Stimulated activated CD8-positive, alpha-beta memory T cell treated with anti-CD3 and anti-CD28 coated beads, Interleukin-12 subunit alpha, Interleukin-12 subunit beta, amount 100 ng/mL, for 1 hour (primary cell): ENCODE results near the gene USP35.
"Not testable (repeated sequence)": the region's sequence is repeated elsewhere in the genome, so short reads cannot be mapped to it uniquely, and the experiment has no call there.

ENCODE experiments used
- DNase-seq: peaks from one replicate; pipeline ENCODE4 v3.0.0-alpha.2; 2020; ENCODE audit warnings: low read depth

USP35 gene

DNA sequence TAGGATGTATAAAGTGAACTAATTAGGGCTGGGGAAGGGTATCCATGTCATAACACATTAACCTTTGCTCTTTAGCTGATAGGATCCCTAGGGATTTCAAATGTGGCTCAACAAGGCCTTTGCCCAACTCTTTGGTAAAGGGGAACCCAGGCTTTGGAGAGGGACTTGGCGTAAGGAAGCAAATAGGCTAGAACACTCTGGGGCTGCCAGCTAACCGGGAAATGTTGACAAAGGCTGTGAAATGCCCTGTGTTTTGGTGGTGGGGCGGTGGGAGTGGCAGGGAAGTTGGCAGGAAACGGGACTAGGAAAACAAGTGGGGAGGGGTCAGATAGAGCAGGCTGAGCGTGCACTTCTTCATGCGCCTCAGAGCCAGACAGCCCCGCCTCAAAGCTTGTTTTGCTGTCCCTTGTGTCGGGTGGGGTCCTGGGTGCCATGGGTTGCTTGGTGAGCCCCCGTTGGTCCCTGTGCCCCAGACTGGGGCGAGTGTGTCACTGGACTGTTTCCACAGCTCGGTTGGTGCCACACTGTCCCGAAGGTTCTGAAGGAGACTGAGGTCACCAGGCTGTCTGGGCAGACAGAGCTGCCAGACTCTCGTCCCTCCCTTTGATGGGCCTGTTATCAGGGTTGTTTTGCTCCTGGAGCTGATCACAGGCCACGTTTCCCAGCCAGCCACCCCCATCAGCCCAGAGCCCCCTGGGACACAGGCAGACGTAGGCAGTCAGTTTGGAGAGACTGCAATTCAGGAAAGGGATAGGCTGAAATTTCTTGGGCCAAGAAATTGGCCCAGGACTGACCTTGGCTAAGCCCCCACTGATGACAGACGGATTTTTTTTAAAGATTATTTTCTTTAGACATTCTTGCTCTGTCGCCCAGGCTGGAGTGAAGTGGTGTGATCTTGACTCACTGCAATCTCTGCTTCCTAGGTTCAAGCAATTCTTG, 19.9 kb upstream of the USP35 start:
- DNase-seq: no peak

- DNase-seq: no peak
These were observed 18.3 kb upstream of the USP35 start for GRCh38 chr11:78170413-78170812.

DNA sequence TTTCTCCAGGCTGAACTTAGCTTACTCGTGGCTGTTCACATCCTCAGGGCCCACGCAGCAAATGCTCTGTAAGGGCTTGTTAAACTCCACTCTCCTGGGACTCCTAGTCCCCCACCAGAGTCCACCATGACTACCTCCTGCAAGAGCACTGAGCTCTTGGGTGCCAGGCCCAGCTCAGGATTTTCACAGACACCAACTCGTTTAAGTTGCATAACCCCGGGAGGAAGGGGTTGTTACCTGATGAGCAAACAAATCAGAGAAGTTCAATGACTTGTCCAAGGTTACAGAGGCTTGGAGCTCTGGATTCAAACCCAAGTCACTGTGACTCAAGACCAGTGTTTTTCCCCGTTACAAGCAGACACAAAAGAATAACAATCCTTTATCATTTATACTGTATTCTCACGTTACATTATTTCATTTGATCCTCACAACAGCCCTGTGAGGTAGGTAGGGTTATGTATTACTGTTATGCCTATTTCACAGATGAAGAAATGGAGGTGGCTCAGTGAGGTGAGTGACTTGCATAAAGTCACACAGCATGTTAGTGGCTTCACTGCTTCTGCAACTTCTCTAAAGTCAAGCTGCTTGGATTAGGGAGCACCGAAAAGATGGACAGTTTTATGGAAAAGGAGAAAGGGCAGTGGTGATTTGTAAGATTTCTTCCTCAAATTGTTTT, 17.7 kb upstream of the USP35 start:
- no peak for DNase-seq

DNA sequence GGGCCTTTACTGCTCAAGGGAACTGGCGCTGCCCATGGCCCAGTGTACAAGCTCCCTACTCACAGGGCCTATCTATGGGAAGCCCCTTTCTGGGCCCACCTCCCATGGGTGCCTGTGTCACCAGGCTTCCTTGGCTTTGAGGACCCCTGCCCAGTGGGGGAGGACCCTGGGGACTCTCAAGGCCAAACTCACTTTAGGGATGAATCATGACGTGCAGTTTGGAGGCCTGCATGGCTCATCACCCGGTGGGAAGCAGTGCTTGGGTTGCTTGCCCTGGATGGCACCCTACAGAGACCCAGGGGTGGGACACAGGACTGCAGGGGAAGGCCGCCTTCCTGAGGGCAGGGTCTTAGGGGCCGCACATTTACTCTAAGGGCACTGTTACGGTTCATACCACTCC, 16.8 kb upstream of the USP35 start:
- no peak for DNase-seq

DNA sequence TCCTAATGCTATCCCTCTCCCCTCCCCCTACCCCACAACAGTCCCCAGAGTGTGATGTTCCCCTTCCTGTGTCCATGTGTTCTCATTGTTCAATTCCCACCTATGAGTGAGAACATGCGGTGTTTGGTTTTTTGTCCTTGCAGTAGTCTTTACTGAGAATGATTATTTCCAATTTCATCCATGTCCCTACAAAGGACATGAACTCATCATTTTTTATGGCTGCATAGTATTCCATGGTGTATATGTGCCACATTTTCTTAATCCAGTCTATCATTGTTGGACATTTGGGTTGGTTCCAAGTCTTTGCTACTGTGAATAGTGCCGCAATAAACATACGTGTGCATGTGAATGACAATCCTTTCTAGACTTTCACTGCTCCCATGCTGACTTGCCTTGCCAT, 12.9 kb upstream of the USP35 start:
- not testable (repeated sequence) for DNase-seq

- DNase-seq: no peak
These were observed 12.0 kb upstream of the USP35 start for GRCh38 chr11:78176605-78177141.

- no peak for DNase-seq
These were observed 11.5 kb upstream of the USP35 start for GRCh38 chr11:78177216-78177615.

GRCh38 chr11:78179459-78180071, 9.2 kb upstream of the USP35 start:
- DNase-seq: no peak

- no peak for DNase-seq
These were observed 8.0 kb upstream of the USP35 start for GRCh38 chr11:78180751-78181150.

GRCh38 chr11:78181185-78181584, 7.5 kb upstream of the USP35 start:
- DNase-seq: no peak

GRCh38 chr11:78187366-78188285, 1.1 kb upstream of the USP35 start:
- DNase-seq: no peak

DNA sequence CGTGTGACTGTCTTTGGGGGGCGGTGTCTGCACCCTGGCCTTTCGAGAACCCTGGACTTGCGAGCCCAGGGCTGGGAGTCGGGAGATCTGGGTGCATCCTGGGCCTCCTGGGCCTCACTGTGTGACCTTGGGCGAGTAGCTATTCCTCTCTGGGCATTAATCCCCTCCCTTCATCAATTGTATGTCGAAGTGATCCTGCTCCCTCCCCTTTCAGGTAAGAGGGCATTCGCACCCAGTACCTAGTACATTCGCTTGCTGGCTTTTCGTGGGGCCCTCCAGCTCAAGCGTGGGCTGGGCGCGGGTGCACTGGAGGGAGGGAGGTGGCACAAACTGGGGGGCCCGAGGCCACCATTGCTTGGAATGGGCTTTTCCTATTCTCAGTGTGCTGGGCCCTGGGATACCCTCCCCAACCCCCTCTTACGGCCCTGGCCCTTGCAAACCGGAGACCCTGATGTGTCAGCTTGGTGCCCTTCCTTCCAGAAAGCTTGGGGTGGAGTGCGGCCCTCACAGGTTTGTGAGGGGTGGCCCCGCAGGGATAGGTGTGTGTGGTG, 530 bp downstream of the USP35 start:
- DNase-seq: no peak

DNA sequence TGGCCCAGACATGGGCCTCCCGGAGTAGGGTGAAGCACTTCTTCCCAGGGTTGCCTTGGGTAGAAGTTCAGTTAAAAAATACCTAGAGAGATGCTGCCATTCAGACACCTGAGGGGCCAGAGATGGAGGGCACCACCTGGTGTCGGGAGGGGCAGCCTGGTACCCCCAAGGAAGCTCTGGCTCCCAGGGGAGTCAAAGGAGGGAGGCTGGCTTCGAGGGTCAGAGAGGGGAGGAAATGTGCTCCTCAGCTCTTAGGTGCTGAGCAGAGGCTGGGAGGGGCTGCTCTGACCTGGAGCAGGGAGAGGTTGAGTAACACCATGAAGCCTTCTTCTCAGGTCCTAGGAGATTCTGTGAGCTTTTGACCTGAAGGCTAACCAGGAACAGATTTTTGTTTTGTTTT, 1.1 kb downstream of the USP35 start:
- DNase-seq: no peak

GRCh38 chr11:78190374-78190773, 1.7 kb downstream of the USP35 start:
- DNase-seq: no peak

- no peak for DNase-seq
These were observed 2.3 kb downstream of the USP35 start for GRCh38 chr11:78190871-78191538.

DNA sequence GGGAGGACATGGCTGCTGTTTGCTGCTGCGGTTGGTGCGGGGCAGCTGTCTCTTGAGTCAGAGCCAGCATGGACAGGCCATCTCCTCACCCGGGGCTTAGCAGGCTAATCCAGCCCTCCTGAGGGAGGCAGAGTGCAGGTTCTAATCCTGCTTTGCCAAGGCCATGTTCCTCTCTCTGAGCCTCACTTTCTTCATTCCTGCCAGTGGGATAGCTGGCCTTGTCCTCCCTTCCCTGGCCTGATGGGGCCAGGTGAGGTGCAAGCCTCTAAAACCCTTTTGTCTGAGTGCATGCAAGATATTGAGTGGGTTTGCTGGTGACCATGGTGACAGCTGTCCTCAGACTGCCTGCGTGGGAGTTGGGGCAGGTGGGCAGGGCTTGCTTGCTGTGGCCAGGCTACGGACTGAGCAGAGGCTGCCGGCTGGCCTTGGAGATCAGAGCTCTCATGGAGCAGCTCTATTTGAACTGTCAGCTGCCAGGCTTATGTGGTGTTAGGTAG, 3.6 kb downstream of the USP35 start:
- no peak for DNase-seq

- no peak for DNase-seq
These were observed 4.2 kb downstream of the USP35 start for GRCh38 chr11:78192911-78193351.

DNA sequence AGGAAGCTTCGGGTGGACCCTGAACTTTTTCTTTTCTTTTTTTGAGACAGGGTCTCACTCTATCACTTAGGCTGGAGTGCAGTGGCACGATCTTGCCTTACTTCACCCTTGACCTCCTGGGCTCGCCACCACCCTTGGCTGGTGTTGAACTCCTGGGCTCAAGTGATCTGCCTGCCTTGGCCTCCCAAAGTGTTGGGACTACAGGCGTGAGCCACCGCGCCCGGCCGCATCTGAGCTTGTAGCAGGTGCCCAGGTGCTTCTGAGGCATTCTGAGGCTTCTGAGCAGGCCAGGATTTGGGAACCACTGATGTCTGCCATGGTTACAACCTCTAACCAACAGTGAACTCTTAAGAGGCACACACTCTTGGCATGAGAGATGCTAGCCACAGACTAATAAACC, 5.1 kb downstream of the USP35 start:
- DNase-seq: no peak

GRCh38 chr11:78194490-78194889, 5.8 kb downstream of the USP35 start:
- DNase-seq: no peak

- no peak for DNase-seq
These were observed 7.3 kb downstream of the USP35 start for GRCh38 chr11:78195917-78196560.
